Endothelial cell of hepatic sinusoid (primary cell): ENCODE data around the gene IGLON5.

Source experiments
- in situ Hi-C: cut with HindIII; loops from 2 replicates; pipeline ENCODE4 v1.10.0; 2017; ENCODE audit warnings: low sequenced_read_pairs

Gene IGLON5

DNA sequence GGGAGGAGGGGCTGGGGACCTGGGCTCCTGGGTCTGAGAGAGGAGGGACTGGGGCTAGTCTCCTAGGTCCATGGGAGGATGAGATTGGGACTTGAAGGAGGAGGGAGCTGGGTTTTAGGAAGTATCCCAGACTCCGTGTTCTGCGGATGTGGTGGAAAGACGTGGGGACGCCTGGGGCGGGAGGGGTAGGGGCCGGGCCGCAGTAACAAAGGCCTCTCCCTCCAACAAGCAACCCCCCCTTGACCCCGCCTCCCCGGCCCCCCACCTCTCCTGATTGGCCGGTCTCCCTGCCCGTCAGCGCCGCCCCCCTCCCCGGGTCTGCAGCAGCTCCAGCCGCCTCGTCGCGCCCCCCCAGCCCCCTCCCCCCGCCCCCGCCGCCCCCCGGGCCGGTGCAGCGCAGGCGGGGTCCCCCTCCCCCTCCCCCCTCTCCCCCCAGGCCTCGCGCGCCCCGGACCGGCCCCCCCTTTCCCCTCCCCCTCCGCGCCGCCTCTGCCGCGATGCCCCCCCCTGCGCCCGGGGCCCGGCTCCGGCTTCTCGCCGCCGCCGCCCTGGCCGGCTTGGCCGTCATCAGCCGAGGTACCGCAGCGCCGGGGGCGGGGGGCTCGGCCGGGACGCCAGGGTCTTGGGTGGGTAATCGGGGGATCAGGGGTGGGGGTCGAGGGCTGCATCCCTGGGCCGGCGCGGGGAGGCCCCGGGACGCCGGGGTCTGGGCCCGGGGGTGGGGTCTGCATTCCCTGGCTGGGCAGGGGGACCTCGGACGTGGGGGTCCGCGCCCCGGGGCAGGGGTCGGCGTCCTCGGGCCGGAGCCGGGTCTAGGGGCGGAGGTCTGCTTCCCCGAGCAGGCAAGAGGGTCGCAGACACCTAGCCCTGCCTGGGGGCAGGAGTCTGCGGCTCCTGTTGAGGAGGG, at the start of gene IGLON5:
TSS of gene IGLON5 (plus strand) at position 294 of the 907 bp plus-strand sequence. CDS start at position 498, 204 bp downstream.
- in situ Hi-C loops: no loop called here

DNA sequence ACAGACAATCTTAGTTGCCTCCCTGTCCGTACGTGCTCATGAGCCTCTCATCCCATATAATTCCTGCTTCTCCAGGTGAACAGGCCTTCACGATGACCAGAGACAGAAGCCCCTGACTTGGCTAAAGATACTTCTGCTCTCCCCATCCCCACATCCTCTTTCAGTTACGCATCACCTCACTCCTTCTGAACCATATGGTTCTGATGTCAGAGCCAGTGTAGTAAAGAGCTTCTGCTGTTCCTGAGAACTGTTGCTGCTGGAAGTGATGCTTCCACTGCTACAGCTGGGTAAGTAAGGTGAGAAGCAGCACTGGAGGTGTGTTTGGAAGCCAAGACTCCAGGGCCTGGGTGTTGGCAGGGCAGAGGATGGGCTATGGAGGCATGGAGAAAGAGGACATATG, 47.6 kb upstream of the IGLON5 start:
- in situ Hi-C loops: no loop called here

GRCh38 chr19:51271067-51271466, 40.4 kb upstream of the IGLON5 start:
- in situ Hi-C loops: no loop called here

DNA sequence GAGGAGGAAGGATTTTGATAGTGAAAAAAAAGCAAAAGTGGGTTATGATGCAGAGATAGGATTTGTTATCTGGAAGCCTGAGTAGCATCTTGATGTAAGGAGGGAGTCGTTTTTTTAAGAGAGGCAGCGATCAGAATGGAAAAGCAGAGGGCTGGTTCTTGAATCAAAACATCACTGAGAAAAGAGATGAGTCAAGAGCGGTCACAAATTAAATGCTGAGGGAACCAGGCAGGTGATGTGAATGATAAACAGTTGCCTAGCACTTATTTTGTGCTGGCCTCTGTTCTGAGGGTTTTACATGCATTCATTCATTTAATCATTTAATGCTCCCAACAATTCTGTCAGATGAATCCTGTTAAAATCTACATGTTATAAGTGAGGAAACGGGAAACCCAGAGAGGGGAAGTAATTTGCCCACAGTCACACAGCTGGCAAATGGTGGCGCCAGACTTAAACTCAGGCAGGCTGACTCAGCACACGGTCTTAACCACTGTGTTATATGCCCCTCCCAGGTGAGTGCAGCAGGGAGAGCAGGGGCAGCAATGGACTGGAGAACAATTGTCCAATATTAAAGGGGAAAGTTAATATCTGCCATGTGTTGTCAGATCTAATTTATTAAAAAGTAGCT, 39.1 kb upstream of the IGLON5 start:
- in situ Hi-C loops: no loop called here

GRCh38 chr19:51274049-51274770, 37.2 kb upstream of the IGLON5 start:
- in situ Hi-C loops: no loop called here

GRCh38 chr19:51277112-51277511, 34.3 kb upstream of the IGLON5 start:
- in situ Hi-C loops: no loop called here

GRCh38 chr19:51282335-51282734, 29.1 kb upstream of the IGLON5 start:
- in situ Hi-C loops: no loop called here

DNA sequence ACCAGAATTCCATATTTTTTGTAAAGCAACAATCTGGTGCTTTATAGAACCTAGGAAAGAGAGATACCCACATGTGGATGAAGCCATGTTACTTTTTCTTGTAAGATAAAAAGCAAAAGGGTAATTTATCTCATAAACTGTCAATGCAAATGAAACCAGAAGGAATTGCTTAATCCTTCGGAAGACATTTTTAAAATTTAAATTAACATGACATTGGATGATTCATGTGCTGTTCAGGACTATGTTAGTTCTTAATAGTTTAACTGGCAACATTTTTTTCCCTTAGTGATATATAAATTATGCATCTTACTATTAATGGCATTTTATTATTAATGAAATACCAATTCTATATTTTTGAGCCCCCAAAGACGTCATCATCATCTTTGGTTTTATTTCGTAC, 25.8 kb upstream of the IGLON5 start:
- in situ Hi-C loops: no loop called here

- in situ Hi-C loops: loop anchor here (5.0 kb wide), 1 partner anchor 32 kb away; no protein-coding TSS in a partner anchor
Observed at GRCh38 chr19:51289635-51290034, 21.8 kb upstream of the IGLON5 start.

DNA sequence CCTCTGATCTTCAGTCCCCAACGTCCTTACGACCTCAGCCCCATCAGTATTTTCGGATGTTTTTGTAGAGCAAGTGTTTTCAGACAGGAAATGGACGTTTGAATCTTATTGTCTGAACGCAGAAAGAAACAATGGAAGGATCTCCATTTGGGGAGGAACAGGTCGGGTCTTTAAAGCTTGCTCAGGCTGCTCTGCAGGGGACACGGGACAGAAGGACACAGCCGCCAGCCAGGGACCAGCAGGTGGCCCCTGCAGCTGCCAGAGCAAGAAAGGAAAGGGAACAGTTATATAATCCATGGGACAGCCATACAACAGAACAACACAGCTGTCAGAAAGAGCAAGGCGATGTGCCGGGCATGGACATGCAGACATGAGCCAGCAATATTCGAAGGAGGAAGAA, 18.5 kb upstream of the IGLON5 start:
- in situ Hi-C loops: loop anchor here (5.0 kb wide), 1 partner anchor 36 kb away; no protein-coding TSS in a partner anchor

GRCh38 chr19:51293571-51294210, 17.8 kb upstream of the IGLON5 start:
- in situ Hi-C loops: loop anchor here (5.0 kb wide), 1 partner anchor 36 kb away; no protein-coding TSS in a partner anchor

- in situ Hi-C loops: loop anchor here (5.0 kb wide), 1 partner anchor 37 kb away; no protein-coding TSS in a partner anchor
Observed at GRCh38 chr19:51294211-51294976, 17.1 kb upstream of the IGLON5 start.

- in situ Hi-C loops: loop anchor here (5.0 kb wide), 1 partner anchor 38 kb away; no protein-coding TSS in a partner anchor
Observed at GRCh38 chr19:51294977-51295375, 16.5 kb upstream of the IGLON5 start.

- in situ Hi-C loops: no loop called here
Observed at GRCh38 chr19:51295382-51296126, 15.9 kb upstream of the IGLON5 start.

- in situ Hi-C loops: no loop called here
Observed at GRCh38 chr19:51296336-51297093, 14.9 kb upstream of the IGLON5 start.

- in situ Hi-C loops: no loop called here
Observed at GRCh38 chr19:51297406-51297805, 14.0 kb upstream of the IGLON5 start.

DNA sequence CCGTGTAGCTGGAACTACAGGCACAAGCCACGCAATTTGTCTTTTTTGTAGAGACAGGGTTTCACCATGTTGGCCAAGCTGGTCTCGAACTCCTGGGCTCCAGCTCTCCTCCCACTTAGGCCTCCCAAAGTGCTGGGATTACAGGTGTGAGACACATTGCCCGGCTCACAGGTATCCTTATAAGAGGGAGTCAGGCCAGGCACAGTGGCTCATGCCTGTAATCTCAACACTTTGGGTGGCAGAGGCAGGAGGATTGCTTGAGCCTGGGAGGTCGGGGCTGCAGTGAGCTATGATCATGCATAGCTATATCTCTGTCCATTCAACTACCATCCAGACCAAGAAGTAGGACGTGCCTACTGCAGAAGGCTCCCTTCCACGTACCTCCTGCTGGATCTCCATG, 10.2 kb upstream of the IGLON5 start:
- in situ Hi-C loops: no loop called here

DNA sequence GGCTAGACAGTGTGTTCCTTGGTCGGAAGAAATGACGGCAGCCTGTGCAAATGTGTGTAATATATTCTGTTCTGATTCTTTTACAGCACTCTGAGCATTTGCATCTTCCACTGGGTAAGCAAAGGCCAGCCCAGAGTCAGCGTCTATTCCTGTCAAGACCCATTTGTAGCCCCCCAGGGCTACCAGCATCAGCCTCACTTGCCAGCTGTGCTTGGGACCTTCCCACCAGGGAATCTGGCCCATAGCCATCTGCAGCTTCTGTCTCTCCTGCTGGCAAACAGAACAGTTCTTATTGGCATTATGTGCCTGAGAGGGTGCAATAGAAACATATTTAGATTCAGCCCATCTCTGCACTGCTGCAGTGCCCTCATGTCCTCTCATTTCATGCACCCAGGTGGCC, 6.0 kb upstream of the IGLON5 start:
- in situ Hi-C loops: no loop called here

GRCh38 chr19:51316688-51317087, 5.2 kb downstream of the IGLON5 start:
- in situ Hi-C loops: no loop called here
